Activated CD8-positive, alpha-beta memory T cell treated with anti-CD3 and anti-CD28 coated beads, Interleukin-2, amount 50 U/mL, for 24 hours (primary cell): ENCODE measurements around the gene CCDC192.
"Not testable (repeated sequence)": the region's sequence is repeated elsewhere in the genome, so short reads cannot be mapped to it uniquely, and the experiment has no call there.

ENCODE experiments used
- DNase-seq: peaks from one replicate; pipeline ENCODE4 v3.0.0-alpha.2; 2020; ENCODE audit errors: extremely low read depth

The CCDC192 gene

DNA sequence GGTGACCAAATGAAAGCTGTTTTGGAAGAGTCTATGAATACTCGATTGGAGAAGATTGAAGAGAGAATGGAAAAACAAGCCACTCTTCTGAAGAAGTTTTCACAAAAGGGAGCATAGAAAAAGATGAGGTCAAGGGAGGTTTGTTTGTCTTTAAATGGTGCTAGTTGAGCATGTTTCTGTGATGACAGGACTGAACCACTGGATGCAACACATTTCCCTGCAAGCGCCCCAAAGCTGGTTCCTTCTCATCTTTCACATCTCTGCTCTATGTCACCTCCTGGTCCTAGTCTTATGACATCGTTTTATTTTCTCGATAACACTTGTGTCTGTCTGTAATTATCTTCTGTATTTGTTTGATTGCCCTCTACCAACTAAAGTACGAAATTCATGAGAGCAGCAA is 3.8 kb upstream of the CCDC192 start:
- DNase-seq = no peak

DNA sequence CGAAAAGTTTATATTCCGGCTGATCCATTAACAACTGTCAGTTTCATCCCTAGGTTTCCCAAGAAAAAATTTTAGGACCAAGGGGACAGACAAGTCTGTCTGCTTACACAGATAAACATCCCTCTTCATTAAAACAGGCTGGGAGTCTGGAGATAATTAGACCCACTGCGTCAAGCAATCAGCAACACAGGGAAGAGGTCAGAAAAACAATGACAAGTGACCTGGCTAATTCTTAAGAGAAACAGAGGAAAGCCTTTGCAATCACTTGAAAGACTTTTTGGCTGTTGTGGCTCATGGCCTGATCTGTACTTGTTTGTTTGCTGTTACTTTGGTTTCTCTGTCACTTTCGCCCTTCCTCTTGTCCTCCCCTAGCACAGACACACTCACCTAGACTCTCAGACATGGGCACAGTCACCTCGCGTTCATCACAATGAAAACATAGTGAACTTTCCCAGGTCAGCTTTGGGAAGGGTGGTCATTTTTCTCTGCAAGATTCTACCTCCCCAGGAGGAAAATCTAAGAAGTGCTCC is 2.9 kb upstream of the CCDC192 start:
- no peak for DNase-seq

DNA sequence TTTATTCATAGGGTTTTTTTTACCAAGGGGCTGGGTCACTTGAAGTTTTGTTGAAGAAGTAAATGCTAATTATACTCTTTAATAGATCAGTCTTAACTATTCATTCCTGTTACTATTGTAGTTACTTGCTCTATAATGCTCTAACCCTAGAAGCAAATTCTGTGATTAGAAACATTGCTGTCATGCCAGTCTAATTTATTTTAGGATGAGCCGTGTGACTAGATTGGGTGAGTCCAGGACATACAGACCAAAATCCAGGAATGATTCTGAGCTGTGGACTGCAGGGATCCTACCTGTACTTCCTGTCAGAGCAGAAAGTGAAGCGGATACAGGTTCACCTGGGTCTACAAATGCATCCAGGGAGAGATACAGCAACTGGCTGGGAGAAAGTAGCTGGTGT is 757 bp upstream of the CCDC192 start:
- DNase-seq = no peak

DNA sequence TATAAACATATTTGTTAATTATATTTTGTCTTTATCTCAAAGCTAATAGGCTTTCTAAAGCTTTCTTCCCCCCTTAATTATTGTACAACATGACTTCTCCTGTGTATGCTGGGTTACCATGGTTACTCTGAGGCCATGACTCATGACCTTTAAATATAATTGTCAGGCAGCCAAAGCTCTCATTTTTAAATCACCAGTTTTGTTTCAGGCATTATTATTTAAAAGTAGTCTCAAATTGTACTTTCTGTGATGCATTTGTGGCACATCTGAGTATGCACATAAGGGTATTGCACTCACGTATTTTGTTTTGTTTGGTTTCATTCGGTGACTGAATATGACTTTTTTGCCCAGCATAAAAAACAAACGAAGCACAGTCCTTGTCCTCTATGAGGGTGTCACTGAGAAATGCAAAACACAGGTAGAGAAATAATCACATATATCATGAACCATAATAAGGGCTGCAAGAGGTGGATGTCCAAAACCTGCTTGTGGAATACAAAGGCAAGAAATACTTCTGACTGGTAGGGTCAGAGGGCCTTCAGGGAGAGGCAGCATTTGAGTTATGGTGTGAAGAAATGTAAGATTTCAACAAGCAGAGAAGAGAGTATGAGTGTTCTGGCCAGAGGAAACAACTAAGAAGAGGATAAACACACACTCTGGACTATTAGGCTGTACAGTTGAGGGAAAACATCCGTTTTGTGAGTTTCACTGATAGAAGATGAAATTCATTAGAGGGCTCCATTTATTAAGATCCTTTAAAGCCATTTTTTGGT is 2.1 kb downstream of the CCDC192 start:
- DNase-seq = no peak

- DNase-seq = no peak
Measured at GRCh38 chr5:127706691-127707090, 3.5 kb downstream of the CCDC192 start.

DNA sequence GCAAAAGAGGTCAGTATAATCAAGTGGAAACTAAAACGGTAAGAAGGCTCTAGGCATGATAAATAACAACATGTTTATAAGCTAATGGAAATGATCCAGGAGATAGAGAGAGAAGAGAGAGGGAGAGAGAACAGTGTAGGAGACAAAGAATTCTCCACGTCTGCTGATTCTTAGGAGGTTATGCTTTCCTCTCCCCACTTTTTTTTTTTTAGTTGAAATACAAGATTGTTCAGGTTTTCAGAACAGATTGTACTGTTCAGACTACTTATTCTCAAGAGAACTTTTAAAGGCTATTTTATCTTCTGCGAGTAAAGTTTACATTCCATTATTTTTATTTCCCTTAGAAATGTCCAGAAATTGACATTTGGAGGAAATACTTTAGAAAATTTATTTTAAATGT is 4.0 kb downstream of the CCDC192 start:
- DNase-seq = no peak

DNA sequence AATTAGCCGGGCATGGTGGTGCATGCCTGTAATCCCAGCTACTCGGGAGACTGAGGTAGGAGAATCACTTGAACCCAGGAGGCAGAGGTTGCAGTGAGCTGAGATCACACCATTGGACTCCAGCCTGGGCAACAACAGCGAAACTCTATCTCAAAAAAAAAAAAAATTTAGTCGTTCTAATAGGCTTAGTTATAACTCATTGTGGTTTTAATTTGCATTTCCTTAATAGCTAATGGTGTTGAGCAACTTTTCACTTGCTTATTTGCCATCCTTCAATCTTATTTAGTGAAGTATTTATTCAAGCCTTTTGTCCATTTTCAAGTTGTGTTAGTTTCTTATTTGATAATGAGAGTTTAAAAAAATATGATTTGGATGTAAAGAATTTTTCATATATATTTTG is 9.9 kb downstream of the CCDC192 start:
- DNase-seq = not testable (repeated sequence)

- no peak for DNase-seq
Measured at GRCh38 chr5:127718181-127718580, 15.0 kb downstream of the CCDC192 start.

DNA sequence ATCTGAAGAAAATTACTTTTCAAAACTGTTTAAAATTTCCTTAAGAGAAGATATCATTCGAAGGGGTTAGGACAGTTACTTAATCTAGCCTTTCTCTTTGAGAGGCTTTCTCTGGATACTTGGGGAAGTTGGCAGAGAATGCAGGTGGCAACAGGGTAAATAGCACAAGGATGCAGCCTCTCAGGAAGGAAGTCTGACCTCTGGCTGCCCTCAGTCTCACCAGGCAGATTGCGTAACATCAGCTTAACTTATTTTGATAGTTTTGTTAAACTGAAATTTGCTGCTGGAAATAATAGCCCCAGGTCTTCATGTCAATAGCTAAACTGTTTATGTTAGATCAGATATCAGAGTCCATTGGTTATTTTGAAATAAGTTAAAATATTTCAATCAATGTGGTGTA is 20.4 kb downstream of the CCDC192 start:
- DNase-seq = no peak

- no peak for DNase-seq
Measured at GRCh38 chr5:127725673-127726072, 22.5 kb downstream of the CCDC192 start.

DNA sequence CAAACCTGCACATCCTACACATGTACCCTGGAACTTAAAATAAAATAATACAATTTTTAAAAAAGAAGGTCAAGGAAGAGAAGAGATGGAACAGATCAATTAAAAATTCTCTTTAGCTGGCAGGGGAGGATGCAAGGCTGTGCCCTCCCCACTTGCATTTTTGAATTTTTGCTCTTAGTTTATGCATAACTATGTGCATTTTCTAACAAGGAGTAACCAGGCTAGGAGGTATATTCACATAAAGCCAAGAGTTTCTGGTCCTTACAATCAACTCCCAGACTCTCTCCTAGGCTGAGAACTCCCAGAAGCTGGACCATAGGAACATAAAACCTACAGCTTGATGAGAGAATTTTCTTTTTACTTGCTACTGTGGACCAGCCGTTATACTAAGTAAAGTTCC is 29.8 kb downstream of the CCDC192 start:
- no peak for DNase-seq

DNA sequence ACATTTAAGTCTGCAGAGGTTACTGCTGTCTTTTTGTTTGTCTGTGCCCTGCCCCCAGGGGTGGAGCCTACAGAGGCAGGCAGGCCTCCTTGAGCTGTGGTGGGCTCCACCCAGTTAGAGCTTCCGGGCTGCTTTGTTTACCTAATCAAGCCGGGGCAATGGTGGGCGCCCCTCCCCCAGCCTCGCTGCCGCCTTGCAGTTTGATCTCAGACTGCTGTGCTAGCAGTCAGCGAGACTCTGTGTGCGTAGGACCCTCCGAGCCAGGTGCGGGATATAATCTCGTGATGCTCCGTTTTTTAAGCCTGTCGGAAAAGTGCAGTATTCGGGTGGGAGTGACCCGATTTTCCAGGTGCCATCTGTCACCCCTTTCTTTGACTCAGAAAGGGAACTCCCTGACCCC is 36.2 kb downstream of the CCDC192 start:
- not testable (repeated sequence) for DNase-seq

DNA sequence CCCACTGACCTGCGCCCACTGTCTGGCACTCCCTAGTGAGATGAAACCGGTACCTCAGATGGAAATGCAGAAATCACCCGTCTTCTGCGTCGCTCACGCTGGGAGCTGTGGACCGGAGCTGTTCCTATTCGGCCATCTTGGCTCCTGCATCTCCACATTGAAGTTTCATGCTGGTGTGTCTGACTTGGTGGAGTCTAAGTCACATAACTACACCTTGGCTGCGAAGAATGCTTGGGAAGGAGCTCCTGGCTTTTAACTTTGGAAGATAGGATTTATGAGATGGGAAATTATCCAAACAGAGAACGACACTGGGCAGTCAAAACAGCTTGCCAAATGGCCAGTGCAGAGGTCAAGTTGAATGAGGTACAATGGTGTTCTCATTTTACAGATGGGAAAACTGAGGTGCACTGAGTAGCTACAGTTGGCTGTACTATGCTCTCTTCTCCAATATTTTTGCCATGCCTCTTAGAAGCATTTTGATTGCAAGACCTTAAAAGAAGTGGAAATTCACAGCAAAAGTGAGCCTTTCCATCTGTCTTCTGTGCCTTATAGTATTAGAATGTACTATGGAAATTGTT is 36.7 kb downstream of the CCDC192 start:
- DNase-seq = no peak

DNA sequence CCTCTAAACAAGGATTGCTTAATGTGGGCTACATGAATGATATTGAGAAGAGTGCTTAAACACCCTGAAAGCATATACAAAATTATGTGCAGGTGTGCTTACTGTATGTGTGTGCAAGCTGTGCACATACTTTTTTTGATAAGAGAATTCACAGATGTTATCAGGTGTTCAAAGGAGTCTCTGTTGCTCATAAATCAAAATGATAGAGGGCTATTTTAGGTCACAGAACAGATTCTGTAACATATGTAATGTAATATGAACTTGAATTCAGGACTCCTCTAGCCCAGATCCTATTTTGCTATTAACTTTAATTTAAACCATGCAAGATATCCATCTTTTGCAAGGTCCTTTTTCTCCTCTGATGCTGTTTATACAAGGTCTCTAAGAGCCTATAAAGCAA is 38.2 kb downstream of the CCDC192 start:
- no peak for DNase-seq

- no peak for DNase-seq
Measured at GRCh38 chr5:127744241-127744640, 41.0 kb downstream of the CCDC192 start.

GRCh38 chr5:127746756-127747155 is 43.6 kb downstream of the CCDC192 start:
- no peak for DNase-seq

DNA sequence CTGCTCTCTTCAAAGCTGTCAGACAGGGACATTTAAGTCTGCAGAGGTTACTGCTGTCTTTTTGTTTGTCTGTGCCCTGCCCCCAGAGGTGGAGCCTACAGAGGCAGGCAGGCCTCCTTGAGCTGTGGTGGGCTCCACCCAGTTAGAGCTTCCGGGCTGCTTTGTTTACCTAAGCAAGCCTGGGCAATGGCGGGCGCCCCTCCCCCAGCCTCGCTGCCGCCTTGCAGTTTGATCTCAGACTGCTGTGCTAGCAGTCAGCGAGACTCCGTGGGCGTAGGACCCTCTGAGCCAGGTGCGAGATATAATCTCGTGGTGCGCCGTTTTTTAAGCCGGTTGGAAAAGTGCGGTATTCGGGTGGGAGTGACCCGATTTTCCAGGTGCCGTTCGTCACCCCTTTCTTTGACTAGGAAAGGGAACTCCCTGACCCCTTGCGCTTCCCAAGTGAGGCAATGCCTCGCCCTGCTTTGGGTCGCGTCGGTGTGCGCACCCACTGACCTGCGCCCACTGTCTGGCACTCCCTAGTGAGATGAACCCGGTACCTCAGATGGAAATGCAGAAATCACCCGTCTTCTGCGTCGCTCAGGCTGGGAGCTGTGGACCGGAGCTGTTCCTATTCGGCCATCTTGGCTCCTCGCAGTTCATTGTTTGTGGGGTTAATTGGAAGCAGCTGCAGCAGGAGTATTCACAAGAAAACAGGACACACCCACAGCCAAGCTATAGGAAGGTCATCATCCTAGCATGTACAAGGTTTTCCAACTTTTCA is 49.5 kb downstream of the CCDC192 start:
- DNase-seq = not testable (repeated sequence)

GRCh38 chr5:127754259-127754658 is 51.1 kb downstream of the CCDC192 start:
- DNase-seq = no peak

- no peak for DNase-seq
Measured at GRCh38 chr5:127754706-127755105, 51.5 kb downstream of the CCDC192 start.

GRCh38 chr5:127757576-127757975 is 54.4 kb downstream of the CCDC192 start:
- DNase-seq = no peak

GRCh38 chr5:127758766-127759283 is 55.6 kb downstream of the CCDC192 start:
- DNase-seq = no peak

GRCh38 chr5:127761869-127762268 is 58.7 kb downstream of the CCDC192 start:
- no peak for DNase-seq
